Melanocyte of skin (primary cell): Measurements from ENCODE around the gene KLHL1. TPM values are rescaled to one million over a fixed set of nuclear protein-coding genes. Genes with fewer than 3 reads are reported as not detected.

Experiments used
- small RNA-seq, 2 donors: library from RNA; depleted of rRNA; stranded (forward); fragments of <200 nt; gene quantifications; one replicate each; pipeline ENCODE3, GENCODE V24; 2012
- total RNA-seq, 2 donors: library from RNA; depleted of rRNA; stranded (reverse); fragments of >200 nt; gene quantifications; 2 replicates each; pipeline ENCODE4 v1.2.3, GENCODE V29; 2012

KLHL1 gene, protein sequence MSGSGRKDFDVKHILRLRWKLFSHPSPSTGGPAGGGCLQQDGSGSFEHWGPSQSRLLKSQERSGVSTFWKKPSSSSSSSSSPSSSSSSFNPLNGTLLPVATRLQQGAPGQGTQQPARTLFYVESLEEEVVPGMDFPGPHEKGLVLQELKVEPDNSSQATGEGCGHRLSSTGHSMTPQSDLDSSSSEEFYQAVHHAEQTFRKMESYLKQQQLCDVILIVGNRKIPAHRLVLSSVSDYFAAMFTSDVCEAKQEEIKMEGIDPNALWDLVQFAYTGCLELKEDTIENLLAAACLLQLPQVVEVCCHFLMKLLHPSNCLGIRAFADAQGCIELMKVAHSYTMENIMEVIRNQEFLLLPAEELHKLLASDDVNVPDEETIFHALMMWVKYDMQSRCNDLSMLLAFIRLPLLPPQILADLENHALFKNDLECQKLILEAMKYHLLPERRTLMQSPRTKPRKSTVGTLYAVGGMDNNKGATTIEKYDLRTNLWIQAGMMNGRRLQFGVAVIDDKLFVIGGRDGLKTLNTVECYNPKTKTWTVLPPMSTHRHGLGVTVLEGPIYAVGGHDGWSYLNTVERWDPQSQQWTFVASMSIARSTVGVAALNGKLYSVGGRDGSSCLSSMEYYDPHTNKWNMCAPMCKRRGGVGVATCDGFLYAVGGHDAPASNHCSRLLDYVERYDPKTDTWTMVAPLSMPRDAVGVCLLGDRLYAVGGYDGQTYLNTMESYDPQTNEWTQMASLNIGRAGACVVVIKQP
- not detected for total RNA-seq

GRCh38 chr13:70108356-70109105 is at the start of gene KLHL1:
KLHL1 (minus strand) TSS chr13:70108452; CDS start chr13:70107699, 753 bp downstream.

GRCh38 chr13:70107498-70108281 is 562 bp downstream of the KLHL1 start, which contains the start of gene ATXN8OS:
ATXN8OS (plus strand) TSS chr13:70107826.

Small RNAs within 50 kb of the gene (small RNA-seq; reads per million reads assigned to genes)
- 0 reads per million in 2 donors for gene RNY3P10

Other genes with a start within 250 kb of the KLHL1 start
- gene ATXN8OS, start 626 bp downstream of the KLHL1 start, total RNA-seq = not detected